Measurements from ENCODE around the gene MTR.
"Not testable (repeated sequence)": the region's sequence is repeated elsewhere in the genome, so short reads cannot be mapped to it uniquely, and the experiment has no call there.

The MTR gene

GRCh38 chr1:236890152-236891056 lies 95.3 kb downstream of the MTR start:
- H3K27ac ChIP-seq (ENCODE audit: low read length) = no peak overlapping the region
- H3K4me1 ChIP-seq (ENCODE audit: control insufficient read depth, low read depth, low read length) = no peaks in the 10 kb centered on the region
- peaks cover 30% of the 10 kb centered on the region for H3K36me3 ChIP-seq (ENCODE audit: control insufficient read depth, low read depth, low read length)

GRCh38 chr1:236893626-236894545 lies 98.8 kb downstream of the MTR start:
- no peak overlapping the region for H3K27ac ChIP-seq (ENCODE audit: low read length)
- H3K36me3 ChIP-seq (ENCODE audit: control insufficient read depth, low read depth, low read length) = peaks cover 32% of the 10 kb centered on the region
- H3K4me1 ChIP-seq (ENCODE audit: control insufficient read depth, low read depth, low read length) = no peaks in the 10 kb centered on the region
- H3K9me3 ChIP-seq (ENCODE audit: control insufficient read depth, low read depth, low read length) = no peaks in the 10 kb centered on the region
- H3K27me3 ChIP-seq (ENCODE audit: control insufficient read depth, insufficient read depth, low read length) = no peaks in the 10 kb centered on the region
- H3K4me3 ChIP-seq (ENCODE audit: low read length) = no peak overlapping the region
- no peak overlapping the region for H3K9ac ChIP-seq (ENCODE audit: low read length)

More at GRCh38 chr1:236890152-236891056, 95.3 kb downstream of the MTR start:
- Histone ChIP-seq H3K27me3 (ENCODE audit: control insufficient read depth, insufficient read depth, low read length) (no peaks in the 10 kb centered on the region), H3K9ac (ENCODE audit: low read length) (no peak overlapping the region), H3K4me3 (ENCODE audit: low read length) (no peak overlapping the region), H3K9me3 (ENCODE audit: control insufficient read depth, low read depth, low read length) (no peaks in the 10 kb centered on the region)

GRCh38 chr1:236895665-236896387 lies 100.7 kb downstream of the MTR start:
- H3K27ac ChIP-seq (ENCODE audit: low read length) = no peak overlapping the region
- no peaks in the 10 kb centered on the region for H3K27me3 ChIP-seq (ENCODE audit: control insufficient read depth, insufficient read depth, low read length)
- H3K36me3 ChIP-seq (ENCODE audit: control insufficient read depth, low read depth, low read length) = peaks cover 37% of the 10 kb centered on the region
- no peaks in the 10 kb centered on the region for H3K9me3 ChIP-seq (ENCODE audit: control insufficient read depth, low read depth, low read length)
- H3K9ac ChIP-seq (ENCODE audit: low read length) = no peak overlapping the region
- no peaks in the 10 kb centered on the region for H3K4me1 ChIP-seq (ENCODE audit: control insufficient read depth, low read depth, low read length)
- no peak overlapping the region for H3K4me3 ChIP-seq (ENCODE audit: low read length)

- no peak overlapping the region for H3K9ac ChIP-seq (ENCODE audit: low read length)
- H3K9me3 ChIP-seq (ENCODE audit: control insufficient read depth, low read depth, low read length) = no peaks in the 10 kb centered on the region
- no peaks in the 10 kb centered on the region for H3K4me1 ChIP-seq (ENCODE audit: control insufficient read depth, low read depth, low read length)
- peaks cover 31% of the 10 kb centered on the region for H3K36me3 ChIP-seq (ENCODE audit: control insufficient read depth, low read depth, low read length)
- H3K27ac ChIP-seq (ENCODE audit: low read length) = no peak overlapping the region
- H3K4me3 ChIP-seq (ENCODE audit: low read length) = no peak overlapping the region
- no peaks in the 10 kb centered on the region for H3K27me3 ChIP-seq (ENCODE audit: control insufficient read depth, insufficient read depth, low read length)
Observed at GRCh38 chr1:236896716-236897115, 101.6 kb downstream of the MTR start.

GRCh38 chr1:236904892-236905741 lies 110.0 kb downstream of the MTR start:
- H3K9ac ChIP-seq (ENCODE audit: low read length) = no peak overlapping the region
- no peaks in the 10 kb centered on the region for H3K9me3 ChIP-seq (ENCODE audit: control insufficient read depth, low read depth, low read length)
- H3K27ac ChIP-seq (ENCODE audit: low read length) = no peak overlapping the region
- no peak overlapping the region for H3K4me3 ChIP-seq (ENCODE audit: low read length)
- no peaks in the 10 kb centered on the region for H3K27me3 ChIP-seq (ENCODE audit: control insufficient read depth, insufficient read depth, low read length)
- no peaks in the 10 kb centered on the region for H3K4me1 ChIP-seq (ENCODE audit: control insufficient read depth, low read depth, low read length)
- H3K36me3 ChIP-seq (ENCODE audit: control insufficient read depth, low read depth, low read length) = no peaks in the 10 kb centered on the region

GRCh38 chr1:236907205-236907604 lies 112.1 kb downstream of the MTR start:
- Histone ChIP-seq H3K9me3 (ENCODE audit: control insufficient read depth, low read depth, low read length) (no peaks in the 10 kb centered on the region), H3K9ac (ENCODE audit: low read length) (no peak overlapping the region), H3K27ac (ENCODE audit: low read length) (no peak overlapping the region), H3K4me1 (ENCODE audit: control insufficient read depth, low read depth, low read length) (no peaks in the 10 kb centered on the region), H3K4me3 (ENCODE audit: low read length) (no peak overlapping the region), H3K27me3 (ENCODE audit: control insufficient read depth, insufficient read depth, low read length) (no peaks in the 10 kb centered on the region), H3K36me3 (ENCODE audit: control insufficient read depth, low read depth, low read length) (no peaks in the 10 kb centered on the region)

GRCh38 chr1:236908669-236909068 lies 113.6 kb downstream of the MTR start:
- Histone ChIP-seq H3K27me3 (ENCODE audit: control insufficient read depth, insufficient read depth, low read length) (no peaks in the 10 kb centered on the region), H3K36me3 (ENCODE audit: control insufficient read depth, low read depth, low read length) (no peaks in the 10 kb centered on the region), H3K9me3 (ENCODE audit: control insufficient read depth, low read depth, low read length) (no peaks in the 10 kb centered on the region), H3K4me3 (ENCODE audit: low read length) (no peak overlapping the region), H3K27ac (ENCODE audit: low read length) (no peak overlapping the region), H3K4me1 (ENCODE audit: control insufficient read depth, low read depth, low read length) (no peaks in the 10 kb centered on the region), H3K9ac (ENCODE audit: low read length) (no peak overlapping the region)

- H3K4me3 ChIP-seq (ENCODE audit: low read length); H3K9ac ChIP-seq (ENCODE audit: low read length): not testable (repeated sequence)
Observed at GRCh38 chr1:236911047-236911446, 116.0 kb downstream of the MTR start.

GRCh38 chr1:236913371-236914037 lies 118.4 kb downstream of the MTR start:
- Histone ChIP-seq H3K9ac (ENCODE audit: low read length) (no peak overlapping the region), H3K9me3 (ENCODE audit: control insufficient read depth, low read depth, low read length) (peaks cover 13% of the 10 kb centered on the region), H3K4me1 (ENCODE audit: control insufficient read depth, low read depth, low read length) (no peaks in the 10 kb centered on the region), H3K27ac (ENCODE audit: low read length) (no peak overlapping the region), H3K36me3 (ENCODE audit: control insufficient read depth, low read depth, low read length) (no peaks in the 10 kb centered on the region), H3K4me3 (ENCODE audit: low read length) (no peak overlapping the region), H3K27me3 (ENCODE audit: control insufficient read depth, insufficient read depth, low read length) (no peaks in the 10 kb centered on the region)

More at GRCh38 chr1:236911047-236911446, 116.0 kb downstream of the MTR start:
- not testable (repeated sequence) for H3K4me1 ChIP-seq (ENCODE audit: control insufficient read depth, low read depth, low read length); H3K9me3 ChIP-seq (ENCODE audit: control insufficient read depth, low read depth, low read length); H3K27ac ChIP-seq (ENCODE audit: low read length); H3K36me3 ChIP-seq (ENCODE audit: control insufficient read depth, low read depth, low read length); H3K27me3 ChIP-seq (ENCODE audit: control insufficient read depth, insufficient read depth, low read length)

GRCh38 chr1:236914375-236914774 lies 119.3 kb downstream of the MTR start:
- Histone ChIP-seq H3K9me3 (ENCODE audit: control insufficient read depth, low read depth, low read length) (peaks cover 13% of the 10 kb centered on the region), H3K4me3 (ENCODE audit: low read length) (no peak overlapping the region), H3K9ac (ENCODE audit: low read length) (no peak overlapping the region), H3K27ac (ENCODE audit: low read length) (no peak overlapping the region), H3K27me3 (ENCODE audit: control insufficient read depth, insufficient read depth, low read length) (no peaks in the 10 kb centered on the region), H3K4me1 (ENCODE audit: control insufficient read depth, low read depth, low read length) (no peaks in the 10 kb centered on the region), H3K36me3 (ENCODE audit: control insufficient read depth, low read depth, low read length) (no peaks in the 10 kb centered on the region)
